ENCODE data around the gene ALOX15.

- TF ChIP-seq, protein P1, sequence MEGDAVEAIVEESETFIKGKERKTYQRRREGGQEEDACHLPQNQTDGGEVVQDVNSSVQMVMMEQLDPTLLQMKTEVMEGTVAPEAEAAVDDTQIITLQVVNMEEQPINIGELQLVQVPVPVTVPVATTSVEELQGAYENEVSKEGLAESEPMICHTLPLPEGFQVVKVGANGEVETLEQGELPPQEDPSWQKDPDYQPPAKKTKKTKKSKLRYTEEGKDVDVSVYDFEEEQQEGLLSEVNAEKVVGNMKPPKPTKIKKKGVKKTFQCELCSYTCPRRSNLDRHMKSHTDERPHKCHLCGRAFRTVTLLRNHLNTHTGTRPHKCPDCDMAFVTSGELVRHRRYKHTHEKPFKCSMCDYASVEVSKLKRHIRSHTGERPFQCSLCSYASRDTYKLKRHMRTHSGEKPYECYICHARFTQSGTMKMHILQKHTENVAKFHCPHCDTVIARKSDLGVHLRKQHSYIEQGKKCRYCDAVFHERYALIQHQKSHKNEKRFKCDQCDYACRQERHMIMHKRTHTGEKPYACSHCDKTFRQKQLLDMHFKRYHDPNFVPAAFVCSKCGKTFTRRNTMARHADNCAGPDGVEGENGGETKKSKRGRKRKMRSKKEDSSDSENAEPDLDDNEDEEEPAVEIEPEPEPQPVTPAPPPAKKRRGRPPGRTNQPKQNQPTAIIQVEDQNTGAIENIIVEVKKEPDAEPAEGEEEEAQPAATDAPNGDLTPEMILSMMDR (IDR thresholded peaks at IDR 0.05), result no peak
- TF ChIP-seq EP300 (IDR thresholded peaks at IDR 0.05), result no peak
- TF ChIP-seq POLR2A (IDR thresholded peaks at IDR 0.05), result no peak
Observed at GRCh38 chr17:4634976-4635375, 6.5 kb downstream of the ALOX15 start.
